EL (cell line): ENCODE measurements around the gene DCLK1.

Source experiments
- DNase-seq: peaks from one replicate; pipeline ENCODE4 v3.0.0-alpha.2; 2016

The DCLK1 gene

GRCh38 chr13:35732565-35732964 lies 398.6 kb downstream of the DCLK1 start:
- no peak for DNase-seq

- no peak for DNase-seq
Observed at GRCh38 chr13:35731471-35731870, 399.7 kb downstream of the DCLK1 start.

GRCh38 chr13:35729926-35730627 lies 401.1 kb downstream of the DCLK1 start:
- DNase-seq, result no peak

GRCh38 chr13:35727881-35728280 lies 403.3 kb downstream of the DCLK1 start:
- no peak for DNase-seq

- peak; percentile 28 for DNase-seq
Observed at GRCh38 chr13:35724446-35724845, 406.7 kb downstream of the DCLK1 start.

- peak; percentile 86 for DNase-seq
Observed at GRCh38 chr13:35723821-35724220, 407.4 kb downstream of the DCLK1 start.

GRCh38 chr13:35723053-35723461 lies 408.1 kb downstream of the DCLK1 start:
- DNase-seq, result peak; percentile 41

GRCh38 chr13:35722458-35723052 lies 408.6 kb downstream of the DCLK1 start:
- no peak for DNase-seq

GRCh38 chr13:35720690-35721554 lies 410.3 kb downstream of the DCLK1 start:
- peak; percentile 74 for DNase-seq

- DNase-seq, result no peak
Observed at GRCh38 chr13:35720290-35720689, 410.9 kb downstream of the DCLK1 start.
